ENCODE results near the gene CLDN1.

- TF ChIP-seq, protein P1, sequence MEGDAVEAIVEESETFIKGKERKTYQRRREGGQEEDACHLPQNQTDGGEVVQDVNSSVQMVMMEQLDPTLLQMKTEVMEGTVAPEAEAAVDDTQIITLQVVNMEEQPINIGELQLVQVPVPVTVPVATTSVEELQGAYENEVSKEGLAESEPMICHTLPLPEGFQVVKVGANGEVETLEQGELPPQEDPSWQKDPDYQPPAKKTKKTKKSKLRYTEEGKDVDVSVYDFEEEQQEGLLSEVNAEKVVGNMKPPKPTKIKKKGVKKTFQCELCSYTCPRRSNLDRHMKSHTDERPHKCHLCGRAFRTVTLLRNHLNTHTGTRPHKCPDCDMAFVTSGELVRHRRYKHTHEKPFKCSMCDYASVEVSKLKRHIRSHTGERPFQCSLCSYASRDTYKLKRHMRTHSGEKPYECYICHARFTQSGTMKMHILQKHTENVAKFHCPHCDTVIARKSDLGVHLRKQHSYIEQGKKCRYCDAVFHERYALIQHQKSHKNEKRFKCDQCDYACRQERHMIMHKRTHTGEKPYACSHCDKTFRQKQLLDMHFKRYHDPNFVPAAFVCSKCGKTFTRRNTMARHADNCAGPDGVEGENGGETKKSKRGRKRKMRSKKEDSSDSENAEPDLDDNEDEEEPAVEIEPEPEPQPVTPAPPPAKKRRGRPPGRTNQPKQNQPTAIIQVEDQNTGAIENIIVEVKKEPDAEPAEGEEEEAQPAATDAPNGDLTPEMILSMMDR (IDR thresholded peaks at IDR 0.05; ENCODE audit: low read length), result no peak
- TF ChIP-seq EZH2 (IDR thresholded peaks at IDR 0.05; ENCODE audit: borderline replicate concordance, low read length), result no peak
Observed at GRCh38 chr3:190260301-190260700, 61.9 kb downstream of the CLDN1 start.
